ENCODE data around the gene MGST2. TPM values are rescaled to one million over a fixed set of nuclear protein-coding genes. Genes with fewer than 3 reads are reported as not detected.

MGST2 gene
- total RNA-seq, result 100 to 1,000 TPM in 2 of 3 donors, 10 to 100 TPM in 1; 64.3 to 134 (median 119) TPM
- long read RNA-seq, donor 1, transcript MGST2-201 (5 exons, 801 nt), result major isoform, 24 of 32 reads
- long read RNA-seq, donor 1, partial matches to known transcripts, result 1 of 32 reads
- long read RNA-seq, donor 1, other reads (novel, unspliced or antisense), result 5 of 32 reads
- long read RNA-seq, donor 2, transcript MGST2-201 (5 exons, 801 nt), result major isoform, 59 of 66 reads
- long read RNA-seq, donor 2, partial matches to known transcripts, result 3 of 66 reads
- long read RNA-seq, donor 2, other reads (novel, unspliced or antisense), result 1 of 66 reads

DNA sequence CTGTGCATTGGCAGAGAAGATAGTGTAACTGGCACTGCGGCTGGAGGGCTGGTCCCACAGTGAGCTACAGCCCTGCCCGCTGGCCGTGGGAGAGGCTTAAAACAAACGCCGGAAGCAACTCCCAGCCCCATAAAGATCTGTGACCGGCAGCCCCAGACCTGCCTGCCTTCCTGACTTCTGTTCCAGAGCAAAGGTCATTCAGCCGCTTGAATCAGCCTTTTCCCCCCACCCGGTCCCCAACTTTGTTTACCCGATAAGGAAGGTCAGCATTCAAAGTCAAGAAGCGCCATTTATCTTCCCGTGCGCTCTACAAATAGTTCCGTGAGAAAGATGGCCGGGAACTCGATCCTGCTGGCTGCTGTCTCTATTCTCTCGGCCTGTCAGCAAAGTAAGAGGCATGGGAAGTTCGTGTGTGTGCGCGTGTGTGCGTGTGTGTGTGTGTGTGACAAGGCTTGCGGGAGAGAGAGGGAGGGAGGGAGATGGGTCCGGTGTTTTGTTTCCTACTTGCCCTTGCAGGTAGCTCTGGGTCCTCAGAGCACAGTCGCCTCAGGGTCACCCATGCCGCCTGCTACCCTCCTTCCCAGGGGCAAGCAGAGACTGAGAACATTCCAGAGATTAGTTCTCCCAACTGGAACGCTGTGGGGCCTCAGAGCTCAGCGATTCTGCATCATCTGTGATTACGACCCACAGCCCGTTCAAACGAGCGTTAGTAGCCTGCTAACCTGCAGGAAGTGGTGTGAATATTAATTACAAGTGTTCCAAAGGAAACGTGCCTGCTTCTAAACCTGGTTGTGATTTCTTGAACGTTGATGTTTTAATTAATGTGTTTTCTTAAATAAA lies at the start of gene MGST2:
TSS of gene MGST2 (plus strand) at position 130 of the 840 bp plus-strand sequence. CDS start at position 331, 201 bp downstream.
- H3K36me3 ChIP-seq (ENCODE audit: low read depth), result no peaks in the 10 kb centered on the region
- peaks cover 26% of the 10 kb centered on the region for H3K4me1 ChIP-seq (ENCODE audit: low read depth)
- DNase-seq, result peak; percentile 89 to 92 (median 92)
- TF ChIP-seq, protein P1, sequence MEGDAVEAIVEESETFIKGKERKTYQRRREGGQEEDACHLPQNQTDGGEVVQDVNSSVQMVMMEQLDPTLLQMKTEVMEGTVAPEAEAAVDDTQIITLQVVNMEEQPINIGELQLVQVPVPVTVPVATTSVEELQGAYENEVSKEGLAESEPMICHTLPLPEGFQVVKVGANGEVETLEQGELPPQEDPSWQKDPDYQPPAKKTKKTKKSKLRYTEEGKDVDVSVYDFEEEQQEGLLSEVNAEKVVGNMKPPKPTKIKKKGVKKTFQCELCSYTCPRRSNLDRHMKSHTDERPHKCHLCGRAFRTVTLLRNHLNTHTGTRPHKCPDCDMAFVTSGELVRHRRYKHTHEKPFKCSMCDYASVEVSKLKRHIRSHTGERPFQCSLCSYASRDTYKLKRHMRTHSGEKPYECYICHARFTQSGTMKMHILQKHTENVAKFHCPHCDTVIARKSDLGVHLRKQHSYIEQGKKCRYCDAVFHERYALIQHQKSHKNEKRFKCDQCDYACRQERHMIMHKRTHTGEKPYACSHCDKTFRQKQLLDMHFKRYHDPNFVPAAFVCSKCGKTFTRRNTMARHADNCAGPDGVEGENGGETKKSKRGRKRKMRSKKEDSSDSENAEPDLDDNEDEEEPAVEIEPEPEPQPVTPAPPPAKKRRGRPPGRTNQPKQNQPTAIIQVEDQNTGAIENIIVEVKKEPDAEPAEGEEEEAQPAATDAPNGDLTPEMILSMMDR (IDR thresholded peaks at IDR 0.05), result no peak
- H3K4me3 ChIP-seq, result peak within 1 kb of the TSS; percentile 32
- H3K9me3 ChIP-seq, result no peaks in the 10 kb centered on the region
- peak; percentile 93 for ATAC-seq
- intact Hi-C loops (cut with DNase I, micrococcal nuclease), result no loop called here

GRCh38 chr4:139617702-139618490 lies 47.7 kb upstream of the MGST2 start:
- intact Hi-C loops (cut with DNase I, micrococcal nuclease), result no loop called here
- ATAC-seq, result peak; percentile 31

GRCh38 chr4:139619644-139620043 lies 46.0 kb upstream of the MGST2 start:
- intact Hi-C loops (cut with DNase I, micrococcal nuclease), result no loop called here
- DNase-seq (peak in 1 of 3 donors; percentile 37), ATAC-seq (peak; percentile 77)
- no peaks in the 10 kb centered on the region for H3K36me3 ChIP-seq (ENCODE audit: low read depth)
- no peak overlapping the region for H3K4me3 ChIP-seq
- H3K9me3 ChIP-seq, result no peaks in the 10 kb centered on the region
- no peaks in the 10 kb centered on the region for H3K4me1 ChIP-seq (ENCODE audit: low read depth)
- TF ChIP-seq, protein P1 (IDR thresholded peaks at IDR 0.05), result no peak

More at GRCh38 chr4:139617702-139618490, 47.7 kb upstream of the MGST2 start:
- TF ChIP-seq, protein P1 (IDR thresholded peaks at IDR 0.05), result no peak
- Histone ChIP-seq H3K4me1 (ENCODE audit: low read depth) (no peaks in the 10 kb centered on the region), H3K4me3 (no peak overlapping the region), H3K9me3 (no peaks in the 10 kb centered on the region), H3K36me3 (ENCODE audit: low read depth) (no peaks in the 10 kb centered on the region)
- no peak for DNase-seq

DNA sequence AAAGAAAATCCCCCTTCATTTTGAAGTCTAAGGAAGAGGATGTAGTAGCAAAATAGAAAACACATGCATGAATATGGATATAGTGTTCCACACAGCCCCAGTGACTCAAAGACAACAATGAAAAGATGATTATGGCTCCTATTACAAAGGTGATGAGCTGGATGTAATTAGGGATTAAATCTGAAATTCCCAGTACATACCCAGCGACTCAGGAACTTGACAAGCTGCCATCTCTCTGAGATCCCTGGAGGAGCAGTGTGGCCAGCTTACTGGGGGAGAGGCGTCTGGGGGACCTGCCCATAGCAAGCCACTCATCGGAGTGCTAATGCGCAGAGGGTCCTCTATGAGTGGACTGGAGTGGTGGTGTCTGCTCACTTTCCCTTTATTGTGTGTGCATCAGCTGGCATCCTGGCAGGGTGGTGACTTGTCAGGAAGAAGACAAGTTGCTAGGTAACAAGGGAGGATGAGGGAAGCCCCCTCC lies 42.7 kb upstream of the MGST2 start:
- H3K4me1 ChIP-seq (ENCODE audit: low read depth), result no peaks in the 10 kb centered on the region
- intact Hi-C loops (cut with DNase I, micrococcal nuclease), result no loop called here
- DNase-seq, result no peak
- H3K4me3 ChIP-seq, result no peak overlapping the region
- no peaks in the 10 kb centered on the region for H3K36me3 ChIP-seq (ENCODE audit: low read depth)
- TF ChIP-seq, protein P1 (IDR thresholded peaks at IDR 0.05), result no peak
- H3K9me3 ChIP-seq, result no peaks in the 10 kb centered on the region
- ATAC-seq, result no peak

DNA sequence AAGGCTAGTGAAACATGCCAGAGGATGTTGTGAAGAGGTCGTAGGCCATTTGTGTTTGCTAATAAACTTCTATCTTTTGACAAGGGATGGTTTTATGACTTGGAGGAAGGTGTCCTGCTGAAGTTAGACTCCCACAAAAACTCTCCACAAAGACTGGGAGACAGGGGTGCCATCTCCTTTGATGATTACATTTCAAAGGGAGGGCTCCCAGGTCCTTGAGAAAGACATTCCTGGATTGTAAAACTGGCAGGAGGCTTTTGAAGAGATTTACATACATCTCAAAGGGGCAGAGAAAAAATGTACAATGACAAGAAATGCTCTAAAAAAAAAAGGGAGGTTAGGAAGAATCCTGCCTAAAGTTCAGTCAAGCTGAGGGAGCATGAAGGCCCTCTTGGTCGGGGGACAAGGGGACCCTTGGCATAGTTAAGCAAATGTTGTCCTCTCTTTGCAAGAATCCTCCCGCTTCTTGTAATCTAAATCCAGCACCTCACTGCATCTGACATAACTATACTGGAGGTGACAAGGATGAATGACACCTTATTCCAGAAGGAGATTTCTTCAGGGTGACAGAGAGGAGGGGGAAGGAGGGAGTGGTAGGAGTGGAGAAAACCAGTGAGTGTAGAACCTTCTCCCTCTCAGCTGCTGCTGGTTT lies 41.1 kb upstream of the MGST2 start:
- Histone ChIP-seq H3K4me3 (no peak overlapping the region), H3K36me3 (ENCODE audit: low read depth) (no peaks in the 10 kb centered on the region), H3K9me3 (no peaks in the 10 kb centered on the region), H3K4me1 (ENCODE audit: low read depth) (no peaks in the 10 kb centered on the region)
- DNase-seq (no peak), ATAC-seq (no peak)
- TF ChIP-seq, protein P1 (IDR thresholded peaks at IDR 0.05), result no peak
- intact Hi-C loops (cut with DNase I, micrococcal nuclease), result no loop called here
